GM18951 (cell line): ENCODE data around the gene C3orf52.

Experiments used
- POLR2A ChIP-seq: IDR thresholded peaks from 4 replicates; pipeline ENCODE4 v1.6.1; 2011; ENCODE audit warnings: mild to moderate bottlenecking; ENCODE audit not compliant: insufficient read length, insufficient read depth; ENCODE audit errors: extremely low read depth
- in situ Hi-C: fragments of 300-500 bp; cut with MboI; formaldehyde crosslinking; loops from one replicate; pipeline ENCODE4 v1.12.0; 2022; ENCODE audit warnings: low sequenced_read_pairs, mixed read lengths, inconsistent platforms; ENCODE audit not compliant: unreplicated experiment

C3orf52 gene

DNA sequence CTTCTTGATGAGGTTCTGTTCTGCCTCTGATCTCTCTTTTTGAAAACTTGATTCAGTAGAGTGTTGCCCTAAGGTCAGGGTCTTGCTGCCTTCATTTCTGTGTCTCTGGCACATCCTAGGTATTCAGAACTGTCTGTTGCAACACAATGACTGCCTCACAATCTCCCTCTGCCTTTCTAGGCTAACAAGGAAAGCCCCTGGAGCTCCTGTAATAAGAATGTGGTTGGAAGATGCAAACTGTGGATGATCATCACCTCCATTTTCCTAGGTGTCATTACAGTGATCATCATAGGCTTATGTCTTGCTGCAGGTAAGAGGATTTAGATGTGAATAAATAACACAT is 7.0 kb downstream of the C3orf52 start:
- in situ Hi-C loops: no loop called here
- TF ChIP-seq POLR2A: no peak

DNA sequence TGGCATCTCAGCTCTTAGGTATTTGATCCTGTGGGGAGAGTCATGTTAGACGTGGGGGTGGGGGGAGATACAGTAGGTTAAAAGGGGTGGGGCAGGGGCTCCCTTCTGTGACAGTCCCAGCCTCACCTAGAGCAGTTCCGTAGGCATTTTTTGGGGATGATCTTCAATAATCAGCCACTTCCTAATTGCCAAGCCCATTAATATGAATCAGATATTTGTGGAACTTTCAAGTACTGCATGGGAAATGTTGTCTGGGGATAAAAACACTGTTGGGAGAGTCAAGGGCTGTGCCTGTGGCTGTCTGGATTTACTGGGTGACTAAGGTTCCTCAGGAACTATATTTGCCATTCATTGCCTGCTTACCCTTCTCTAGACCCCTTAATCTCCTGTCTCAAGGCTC is 9.5 kb downstream of the C3orf52 start:
- TF ChIP-seq POLR2A: no peak
- in situ Hi-C loops: no loop called here

DNA sequence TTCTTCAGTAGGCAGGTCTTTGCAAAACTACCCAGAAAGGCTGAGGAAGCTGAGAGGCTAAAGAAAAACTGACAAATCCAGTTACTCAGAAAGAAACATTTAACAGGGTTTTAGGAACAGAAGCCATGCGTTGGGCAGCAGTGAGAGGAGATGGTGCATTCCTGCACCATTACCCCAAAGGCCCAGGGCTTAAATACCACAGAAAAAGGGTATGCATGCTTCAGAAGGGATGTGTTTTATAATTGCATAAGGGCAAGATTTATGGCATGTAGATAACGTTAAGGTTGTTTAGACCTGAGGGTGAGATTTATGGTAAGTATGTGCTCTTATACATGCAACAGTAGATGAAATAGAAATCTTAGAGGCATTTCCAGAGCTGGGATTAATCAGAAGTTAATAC is 10.0 kb downstream of the C3orf52 start:
- TF ChIP-seq POLR2A: no peak
- in situ Hi-C loops: no loop called here

DNA sequence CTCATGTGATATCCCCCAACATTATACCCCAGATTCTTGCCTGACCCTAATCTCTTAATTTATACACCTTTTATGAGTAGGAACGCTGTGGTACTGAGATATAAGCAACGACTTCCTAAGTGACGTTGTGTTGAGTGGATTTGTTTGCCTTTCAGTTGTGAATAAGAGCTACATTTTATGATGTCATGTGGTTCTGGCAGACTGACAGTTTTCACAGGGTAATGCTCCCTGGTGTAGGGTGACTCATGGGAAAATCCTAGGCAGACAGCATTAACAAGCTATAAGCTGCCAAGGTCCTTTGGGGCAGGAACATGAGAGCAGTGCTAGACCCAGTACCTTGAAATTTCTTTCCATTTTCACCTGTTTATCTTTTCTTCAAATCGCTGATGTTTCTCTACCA is 11.2 kb downstream of the C3orf52 start:
- TF ChIP-seq POLR2A: no peak
- in situ Hi-C loops: no loop called here

DNA sequence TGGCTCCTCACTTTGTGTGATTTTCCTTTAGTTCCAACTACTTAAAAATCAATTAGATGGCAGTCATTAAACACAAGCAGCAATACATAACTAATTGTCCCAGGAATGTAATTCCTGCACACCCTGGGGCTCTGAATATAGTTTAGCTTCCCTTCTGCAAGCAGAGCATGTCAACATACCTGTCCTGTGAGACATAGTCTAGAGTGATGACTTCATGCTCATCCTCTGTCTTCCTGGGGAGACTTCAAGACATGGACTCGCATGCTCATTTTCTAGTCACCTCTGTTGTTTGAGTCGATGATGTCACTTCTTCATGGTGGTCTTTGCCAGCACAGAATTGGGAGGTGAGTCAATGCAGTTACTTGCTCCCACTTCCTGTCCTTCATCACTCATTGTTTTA is 15.7 kb downstream of the C3orf52 start:
- in situ Hi-C loops: no loop called here

DNA sequence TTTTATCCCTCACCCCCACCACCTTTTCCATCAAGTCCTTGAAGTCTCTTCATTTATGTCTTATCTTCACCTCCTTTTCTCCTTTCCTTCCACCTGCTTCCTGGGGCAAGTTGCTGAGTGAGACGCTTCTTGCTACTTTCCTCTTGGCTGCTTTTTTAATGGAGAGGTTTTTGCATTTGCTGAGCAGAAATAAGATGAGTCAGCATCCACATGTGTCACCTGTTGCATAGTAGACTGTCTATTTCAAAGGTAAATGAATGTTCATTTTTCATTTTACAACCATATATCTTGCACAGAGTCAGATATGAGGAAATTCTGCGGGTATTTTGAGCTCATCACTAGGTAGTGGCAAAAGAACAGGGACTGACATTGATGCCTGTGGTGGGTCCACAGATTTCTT is 18.6 kb downstream of the C3orf52 start:
- in situ Hi-C loops: no loop called here
- TF ChIP-seq POLR2A: no peak

More for the DNA sequence above, 15.7 kb downstream of the C3orf52 start:
- no peak for TF ChIP-seq POLR2A

DNA sequence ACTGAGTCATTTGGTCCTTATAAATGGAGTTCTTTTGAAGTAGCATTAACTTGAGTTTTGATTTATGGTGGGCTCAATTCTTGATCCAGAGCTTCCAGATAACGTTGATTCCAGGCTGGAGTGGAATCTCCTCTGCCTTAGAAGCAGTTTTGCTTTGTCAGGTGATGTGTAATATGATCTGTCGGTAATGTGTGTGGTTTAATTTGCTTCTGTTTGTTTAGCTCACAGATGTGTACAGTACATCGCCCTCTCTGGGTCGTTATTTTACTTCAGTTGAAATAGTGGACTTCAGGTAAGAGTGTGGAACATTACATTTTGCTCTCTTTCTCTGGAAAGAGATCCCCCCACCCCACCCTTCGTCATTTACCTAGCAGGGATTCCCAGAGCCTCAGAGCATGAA is 23.1 kb downstream of the C3orf52 start:
- in situ Hi-C loops: no loop called here
- TF ChIP-seq POLR2A: no peak

DNA sequence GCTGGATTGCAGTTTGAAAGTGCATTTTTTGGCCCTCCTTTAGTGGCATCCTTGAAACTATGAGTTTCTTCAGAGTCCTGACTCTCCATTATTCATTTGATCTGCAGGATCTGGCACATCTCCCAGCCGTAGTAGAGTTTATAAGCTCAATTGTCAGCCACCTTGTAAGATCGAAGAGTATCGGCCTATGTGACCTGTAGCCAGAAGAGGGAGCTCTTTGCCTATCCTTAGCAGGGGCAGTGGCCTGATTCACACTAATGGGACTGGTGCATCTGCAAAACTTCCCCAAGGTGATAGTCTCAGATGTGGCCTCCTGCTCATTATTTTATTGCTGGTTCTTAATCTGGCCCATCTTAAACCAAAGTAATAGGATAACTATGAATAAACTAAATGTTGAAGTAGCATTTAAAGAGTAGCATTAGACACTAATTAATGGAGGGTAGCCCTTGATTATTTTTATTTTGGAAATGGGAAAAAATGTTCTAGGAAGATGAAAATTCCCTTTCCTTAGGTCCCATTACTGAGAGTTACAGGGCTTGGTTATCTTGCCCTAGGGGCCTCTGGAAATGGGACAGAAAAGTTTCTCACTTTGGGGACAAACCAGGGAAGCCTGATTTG is 25.7 kb downstream of the C3orf52 start:
- in situ Hi-C loops: loop anchor here (10.0 kb wide), 1 partner anchor 213 kb away; no protein-coding TSS in a partner anchor
- no peak for TF ChIP-seq POLR2A

DNA sequence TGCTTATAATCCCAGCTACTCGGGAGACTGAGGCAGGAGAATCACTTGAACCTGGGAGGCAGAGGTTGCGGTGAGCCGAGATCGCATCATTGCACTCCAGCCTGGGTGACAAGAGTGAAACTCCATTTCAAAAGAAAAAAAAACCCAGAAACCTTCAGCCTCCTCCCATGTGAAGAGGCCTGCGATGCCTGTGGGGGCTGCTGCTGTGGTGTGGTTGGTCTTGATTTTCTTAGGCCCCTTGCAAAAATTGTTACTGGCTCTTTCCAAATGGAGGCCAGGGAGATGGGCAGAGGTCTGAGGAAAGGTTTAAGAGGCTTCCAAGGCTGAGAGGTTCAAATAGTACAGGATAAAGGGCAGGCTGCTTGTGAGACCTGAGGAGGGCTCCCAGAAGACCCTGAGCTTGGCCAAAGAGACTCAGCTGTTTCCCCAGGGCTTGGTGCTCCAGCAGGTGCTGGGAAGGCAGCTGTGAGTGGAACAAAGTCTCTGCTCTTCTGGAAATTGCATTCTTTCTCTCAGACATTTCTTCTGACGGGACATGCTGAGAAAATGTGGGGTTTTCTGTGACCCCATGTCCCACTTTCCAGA is 28.5 kb downstream of the C3orf52 start:
- in situ Hi-C loops: loop anchor here (10.0 kb wide), 1 partner anchor 210 kb away; no protein-coding TSS in a partner anchor
- TF ChIP-seq POLR2A: no peak

DNA sequence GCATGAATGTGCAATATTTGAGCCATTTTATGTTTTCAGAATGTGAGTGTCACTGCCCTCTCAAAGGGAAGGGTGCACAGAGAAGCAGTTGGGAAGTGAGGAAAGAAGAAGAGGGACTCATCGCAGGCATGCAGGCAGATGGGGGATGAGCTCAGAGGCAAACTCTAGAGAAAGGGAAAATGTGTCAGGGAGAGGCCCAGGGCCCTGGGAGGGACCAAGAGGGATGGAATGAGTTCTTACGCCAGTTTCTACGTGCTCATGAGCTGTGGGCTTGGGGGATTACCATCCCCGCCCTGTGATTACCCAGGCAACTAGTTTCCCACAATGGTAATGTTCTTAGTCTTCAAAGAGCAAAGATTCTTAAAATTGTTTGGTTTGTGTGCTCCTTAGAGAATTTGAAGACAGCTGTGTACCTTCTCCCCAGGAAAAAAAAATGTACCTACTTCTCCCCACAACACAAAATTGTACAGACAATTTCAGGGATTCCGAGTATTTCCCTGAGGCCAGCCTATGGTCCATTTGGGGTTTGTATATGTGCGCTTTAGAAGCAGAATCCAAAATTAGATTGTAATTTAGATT is 29.1 kb downstream of the C3orf52 start:
- in situ Hi-C loops: loop anchor here (10.0 kb wide), 1 partner anchor 210 kb away; no protein-coding TSS in a partner anchor
- TF ChIP-seq POLR2A: no peak

DNA sequence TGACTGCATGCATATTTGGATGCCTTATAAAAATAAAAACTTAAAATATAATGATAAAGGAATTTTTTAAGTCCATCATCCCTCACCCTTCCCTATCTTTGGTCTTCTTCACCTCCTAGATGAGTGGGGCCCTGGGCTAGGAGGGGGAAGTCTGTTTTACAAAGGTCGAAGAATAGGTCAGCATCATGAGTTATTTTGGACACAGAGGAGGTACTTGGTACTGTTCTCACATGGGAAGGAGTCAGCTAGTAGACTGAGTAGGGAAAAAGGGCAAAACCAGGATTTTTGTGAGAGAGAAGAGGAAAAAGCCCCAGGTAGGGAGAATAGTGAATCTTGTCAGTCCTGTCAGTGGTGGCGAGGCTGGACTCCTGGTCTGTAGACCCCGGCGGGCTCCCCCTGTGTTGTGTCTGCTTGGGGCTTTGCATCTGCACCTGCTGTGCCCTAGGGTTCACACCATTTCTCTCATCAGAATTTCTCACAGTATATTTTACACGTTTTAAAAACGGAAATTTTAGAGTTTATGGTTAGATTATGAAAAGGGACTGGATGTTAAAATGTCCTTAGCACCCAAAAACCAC is 29.7 kb downstream of the C3orf52 start:
- in situ Hi-C loops: loop anchor here (10.0 kb wide), 1 partner anchor 209 kb away; no protein-coding TSS in a partner anchor
- TF ChIP-seq POLR2A: no peak

DNA sequence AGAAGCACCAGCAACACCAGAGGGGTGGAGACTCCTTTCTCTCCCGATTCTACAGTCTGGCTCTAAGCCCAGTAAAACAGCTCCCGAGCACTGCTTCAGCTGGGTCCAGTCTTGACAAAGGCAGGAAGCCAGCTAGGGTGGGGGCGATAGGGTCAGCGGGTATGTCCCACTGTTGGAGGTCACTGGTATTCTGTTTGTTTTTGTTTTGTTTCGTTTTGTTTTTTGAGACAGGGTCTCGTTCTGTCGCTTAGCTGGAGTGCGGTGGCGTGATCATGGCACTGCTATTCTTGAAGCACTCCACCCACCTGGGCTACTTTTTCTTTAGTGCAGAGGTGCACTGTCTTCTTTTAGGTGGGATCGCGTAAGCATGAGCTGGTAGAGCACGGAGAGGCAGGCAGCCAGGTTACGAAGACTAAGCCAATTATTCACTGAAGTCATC is 30.6 kb downstream of the C3orf52 start:
- TF ChIP-seq POLR2A: no peak
- in situ Hi-C loops: loop anchor here (10.0 kb wide), 1 partner anchor 208 kb away; no protein-coding TSS in a partner anchor

DNA sequence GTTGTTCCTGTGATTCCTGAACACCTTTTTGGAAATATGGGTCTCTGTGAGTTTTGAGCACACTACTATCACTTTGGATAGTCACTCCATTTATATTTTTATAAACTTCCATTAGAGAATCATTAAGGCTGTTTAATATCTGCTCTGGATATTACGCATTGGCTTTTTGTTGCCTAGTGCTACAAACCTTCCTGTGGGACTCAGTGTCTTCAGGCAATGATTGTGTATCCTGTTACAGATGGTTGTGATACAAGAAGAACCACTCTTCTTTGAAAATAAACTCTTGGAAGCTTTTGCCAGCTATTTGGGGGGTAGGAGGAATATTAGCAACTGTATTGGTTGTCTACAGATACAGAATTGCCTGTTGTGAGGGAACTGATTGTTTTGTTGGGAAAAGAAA is 31.2 kb downstream of the C3orf52 start:
- in situ Hi-C loops: loop anchor here (10.0 kb wide), 1 partner anchor 207 kb away; no protein-coding TSS in a partner anchor

More for the DNA sequence above, 31.2 kb downstream of the C3orf52 start:
- no peak for TF ChIP-seq POLR2A
